Measurements from ENCODE around the gene CSAD.
"Not testable (repeated sequence)": the region's sequence is repeated elsewhere in the genome, so short reads cannot be mapped to it uniquely, and the experiment has no call there.

CSAD gene

GRCh38 chr12:53178803-53179202 lies 1.9 kb downstream of the CSAD start:
- H3K4ac ChIP-seq (ENCODE audit: low read depth, low read length); H3K4me2 ChIP-seq (ENCODE audit: low read length): not testable (repeated sequence)

GRCh38 chr12:53177447-53177846 lies 3.3 kb downstream of the CSAD start:
- not testable (repeated sequence) for H4K12ac ChIP-seq (ENCODE audit: low read depth, low read length); H3K36me3 ChIP-seq (ENCODE audit: control insufficient read depth in 1 of 2, insufficient read depth in 2 of 2, low read length in 2 of 2); H2AK5ac ChIP-seq (ENCODE audit: low read length); H3K23ac ChIP-seq (ENCODE audit: low read length); H3K4me3 ChIP-seq (ENCODE audit: low read depth, low read length); H2BK12ac ChIP-seq (ENCODE audit: low read length); H2AFZ ChIP-seq (ENCODE audit: insufficient read depth, low read length, poor library complexity); H3K9me3 ChIP-seq (ENCODE audit: insufficient read depth, low read depth, low read length); H2BK5ac ChIP-seq (ENCODE audit: low read depth, low read length, poor library complexity); DNase-seq; H4K8ac ChIP-seq (ENCODE audit: low read depth, low read length); H3K4ac ChIP-seq (ENCODE audit: low read depth, low read length); H3K9ac ChIP-seq (ENCODE audit: low read length); H3K14ac ChIP-seq (ENCODE audit: low read length); H2BK120ac ChIP-seq (ENCODE audit: insufficient read depth, low read length, poor library complexity); H3K79me2 ChIP-seq (ENCODE audit: control insufficient read depth, insufficient read depth, low read length, poor library complexity); H4K91ac ChIP-seq (ENCODE audit: low read depth, low read length); H3K18ac ChIP-seq (ENCODE audit: low read length); H3K27ac ChIP-seq (ENCODE audit: low read depth, low read length); H3K27me3 ChIP-seq (ENCODE audit: insufficient read depth, low read length); H3K4me2 ChIP-seq (ENCODE audit: low read length)
- WGBS (ENCODE audit: extremely low coverage, insufficient coverage, insufficient read length), result no CpG with 5 or more reads among the region's 6 CpGs
- Histone ChIP-seq H3K4me1 (ENCODE audit: control insufficient read depth in 1 of 2, insufficient read depth in 2 of 2, low read length in 2 of 2) (peaks cover 4 to 13% of the 10 kb centered on the region in 2 experiments), H3K79me1 (ENCODE audit: low read length) (peaks cover 13% of the 10 kb centered on the region)

More at GRCh38 chr12:53178803-53179202, 1.9 kb downstream of the CSAD start:
- H2AK5ac ChIP-seq (ENCODE audit: low read length); DNase-seq; H3K9ac ChIP-seq (ENCODE audit: low read length); H3K14ac ChIP-seq (ENCODE audit: low read length); H3K23ac ChIP-seq (ENCODE audit: low read length); H3K9me3 ChIP-seq (ENCODE audit: insufficient read depth, low read depth, low read length); H3K27me3 ChIP-seq (ENCODE audit: insufficient read depth, low read length); H4K8ac ChIP-seq (ENCODE audit: low read depth, low read length); H2BK5ac ChIP-seq (ENCODE audit: low read depth, low read length, poor library complexity); H2BK120ac ChIP-seq (ENCODE audit: insufficient read depth, low read length, poor library complexity); H3K4me3 ChIP-seq (ENCODE audit: low read depth, low read length); H3K18ac ChIP-seq (ENCODE audit: low read length); H3K27ac ChIP-seq (ENCODE audit: low read depth, low read length); H2BK12ac ChIP-seq (ENCODE audit: low read length); H4K91ac ChIP-seq (ENCODE audit: low read depth, low read length); H4K12ac ChIP-seq (ENCODE audit: low read depth, low read length); H2AFZ ChIP-seq (ENCODE audit: insufficient read depth, low read length, poor library complexity); H3K79me2 ChIP-seq (ENCODE audit: control insufficient read depth, insufficient read depth, low read length, poor library complexity): not testable (repeated sequence)
- peaks cover 13% of the 10 kb centered on the region for H3K79me1 ChIP-seq (ENCODE audit: low read length)
- peaks cover 3 to 13% of the 10 kb centered on the region in 2 experiments for H3K36me3 ChIP-seq (ENCODE audit: control insufficient read depth in 1 of 2, insufficient read depth in 2 of 2, low read length in 2 of 2)
- WGBS (ENCODE audit: extremely low coverage, insufficient coverage, insufficient read length), result no CpG with 5 or more reads among the region's 14 CpGs
- peaks cover 4 to 14% of the 10 kb centered on the region in 2 experiments for H3K4me1 ChIP-seq (ENCODE audit: control insufficient read depth in 1 of 2, insufficient read depth in 2 of 2, low read length in 2 of 2)

- Histone ChIP-seq H2BK120ac (ENCODE audit: insufficient read depth, low read length, poor library complexity) (no peak overlapping the region), H3K9ac (ENCODE audit: low read length) (no peak overlapping the region), H4K91ac (ENCODE audit: low read depth, low read length) (no peak overlapping the region), H3K18ac (ENCODE audit: low read length) (no peak overlapping the region), H3K27ac (ENCODE audit: low read depth, low read length) (no peak overlapping the region), H2AFZ (ENCODE audit: insufficient read depth, low read length, poor library complexity) (no peak overlapping the region), H3K79me2 (ENCODE audit: control insufficient read depth, insufficient read depth, low read length, poor library complexity) (peaks cover 9% of the 10 kb centered on the region), H3K23ac (ENCODE audit: low read length) (no peak overlapping the region), H3K36me3 (ENCODE audit: control insufficient read depth in 1 of 2, insufficient read depth in 2 of 2, low read length in 2 of 2) (peaks cover 0 to 1% of the 10 kb centered on the region in 2 experiments), H3K4me2 (ENCODE audit: low read length) (no peak overlapping the region), H3K27me3 (ENCODE audit: insufficient read depth, low read length) (no peaks in the 10 kb centered on the region), H3K4me1 (ENCODE audit: control insufficient read depth in 1 of 2, insufficient read depth in 2 of 2, low read length in 2 of 2) (peaks cover under 1 to 9% of the 10 kb centered on the region in 2 experiments), H3K79me1 (ENCODE audit: low read length) (peaks cover 13% of the 10 kb centered on the region), H2BK5ac (ENCODE audit: low read depth, low read length, poor library complexity) (no peak overlapping the region), H3K4me3 (ENCODE audit: low read depth, low read length) (no peak overlapping the region), H2AK5ac (ENCODE audit: low read length) (no peak overlapping the region), H3K4ac (ENCODE audit: low read depth, low read length) (no peak overlapping the region), H3K9me3 (ENCODE audit: insufficient read depth, low read depth, low read length) (peaks cover 4% of the 10 kb centered on the region), H3K14ac (ENCODE audit: low read length) (no peak overlapping the region), H4K12ac (ENCODE audit: low read depth, low read length) (no peak overlapping the region), H2BK12ac (ENCODE audit: low read length) (no peak overlapping the region), H4K8ac (ENCODE audit: low read depth, low read length) (no peak overlapping the region)
- DNase-seq, result no peak
- WGBS (ENCODE audit: extremely low coverage, insufficient coverage, insufficient read length), result no CpG with 5 or more reads among the region's 3 CpGs
These were observed 4.0 kb downstream of the CSAD start for GRCh38 chr12:53176750-53177149.

DNA sequence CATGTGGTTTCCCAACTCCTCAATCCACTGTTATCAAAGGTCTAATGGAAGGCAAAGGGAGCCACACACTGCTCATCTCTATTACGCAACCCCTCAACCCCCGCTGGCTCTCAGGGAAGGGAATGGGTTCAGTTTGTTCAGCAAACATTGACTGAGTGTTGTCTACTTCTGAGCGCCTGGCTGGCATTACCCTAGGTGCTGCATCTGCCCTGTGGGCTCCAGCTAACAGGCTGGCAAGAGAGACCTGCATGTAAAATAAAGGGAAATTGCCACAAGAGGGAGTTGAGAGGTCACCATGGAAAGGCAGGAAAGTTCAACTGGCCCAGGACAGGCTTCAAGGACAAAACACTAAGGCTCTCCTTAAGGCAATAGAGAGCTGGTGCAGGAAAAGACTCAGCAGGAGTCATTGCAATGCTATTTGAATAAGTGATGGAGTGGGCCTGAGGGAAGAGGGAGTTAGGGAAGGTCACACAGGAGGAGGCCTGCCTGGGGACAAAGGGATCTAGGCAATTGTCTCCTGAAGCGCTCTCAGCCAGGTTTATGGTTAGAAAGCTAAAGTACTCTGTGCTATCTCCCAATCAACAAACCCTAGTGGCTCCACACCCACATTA lies 5.7 kb downstream of the CSAD start:
- Histone ChIP-seq H4K8ac (ENCODE audit: low read depth, low read length) (no peak overlapping the region), H2AFZ (ENCODE audit: insufficient read depth, low read length, poor library complexity) (no peak overlapping the region), H3K4me3 (ENCODE audit: low read depth, low read length) (no peak overlapping the region), H4K91ac (ENCODE audit: low read depth, low read length) (no peak overlapping the region), H4K12ac (ENCODE audit: low read depth, low read length) (no peak overlapping the region), H3K9me3 (ENCODE audit: insufficient read depth, low read depth, low read length) (peaks cover 2% of the 10 kb centered on the region), H3K4me1 (ENCODE audit: control insufficient read depth in 1 of 2, insufficient read depth in 2 of 2, low read length in 2 of 2) (peaks cover 13 to 15% of the 10 kb centered on the region in 2 experiments), H3K79me1 (ENCODE audit: low read length) (peaks cover 4% of the 10 kb centered on the region), H3K36me3 (ENCODE audit: control insufficient read depth in 1 of 2, insufficient read depth in 2 of 2, low read length in 2 of 2) (peaks cover 0 to 4% of the 10 kb centered on the region in 2 experiments), H3K79me2 (ENCODE audit: control insufficient read depth, insufficient read depth, low read length, poor library complexity) (peaks cover 3% of the 10 kb centered on the region), H3K18ac (ENCODE audit: low read length) (no peak overlapping the region), H3K27ac (ENCODE audit: low read depth, low read length) (no peak overlapping the region), H3K23ac (ENCODE audit: low read length) (no peak overlapping the region), H3K14ac (ENCODE audit: low read length) (no peak overlapping the region), H3K9ac (ENCODE audit: low read length) (no peak overlapping the region), H2BK120ac (ENCODE audit: insufficient read depth, low read length, poor library complexity) (no peak overlapping the region), H3K4ac (ENCODE audit: low read depth, low read length) (no peak overlapping the region), H2AK5ac (ENCODE audit: low read length) (no peak overlapping the region), H3K27me3 (ENCODE audit: insufficient read depth, low read length) (no peaks in the 10 kb centered on the region), H3K4me2 (ENCODE audit: low read length) (no peak overlapping the region), H2BK5ac (ENCODE audit: low read depth, low read length, poor library complexity) (no peak overlapping the region), H2BK12ac (ENCODE audit: low read length) (no peak overlapping the region)
- WGBS (ENCODE audit: extremely low coverage, insufficient coverage, insufficient read length), result no CpG with 5 or more reads among the region's 4 CpGs
- DNase-seq, result peak in 1 of 2 donors; percentile 37
